Sigmoid colon (tissue), 7 donors: Measurements from ENCODE around the gene ATP6V1C2. TPM values are rescaled to one million over a fixed set of nuclear protein-coding genes. Genes with fewer than 3 reads are reported as not detected.
A peak's percentile ranks its signal among the peaks of the same experiment; 100 is the strongest.
"Not testable (repeated sequence)": the region's sequence is repeated elsewhere in the genome, so short reads cannot be mapped to it uniquely, and the experiment has no call there.

Source experiments
- DNase-seq: peaks from one replicate; pipeline ENCODE4 v3.0.0-alpha.2; 2019
- H3K27ac ChIP-seq, 4 donors: fragments of 200-600 bp; sonication (generic); one replicate each; pipeline ENCODE4 v1.5.1; 2016 to 2019; ENCODE audit warnings: mild to moderate bottlenecking in 1 of 4
- H3K27me3 ChIP-seq, 3 donors: fragments of 200-600 bp; sonication (generic); one replicate each; pipeline ENCODE4 v1.5.1; 2019; ENCODE audit warnings: mild to moderate bottlenecking in 1 of 3
- H3K36me3 ChIP-seq, 4 donors: fragments of 200-600 bp; sonication (generic); one replicate each; pipeline ENCODE4 v1.5.1; 2016 to 2019
- H3K4me1 ChIP-seq, 4 donors: fragments of 200-600 bp; sonication (generic); one replicate each; pipeline ENCODE4 v1.5.1; 2017 to 2019
- H3K4me3 ChIP-seq, 4 donors: fragments of 200-600 bp; sonication (generic); one replicate each; pipeline ENCODE4 v1.5.1; 2017 to 2019; ENCODE audit warnings: mild to moderate bottlenecking in 2 of 4, moderate library complexity in 1 of 4
- H3K9me3 ChIP-seq, 4 donors: fragments of 200-600 bp in 3 of 4; sonication (generic) in 3 of 4; one replicate each; pipeline versions ENCODE4 v1.5.1 to v1.6.1; 2013 to 2019
- EP300 ChIP-seq, 4 donors: sonication (generic); formaldehyde crosslinking; IDR thresholded peaks; one replicate each; pipeline ENCODE4 v1.6.1; 2017; ENCODE audit warnings: antibody characterized with exemption in 4 of 4
- POLR2A ChIP-seq, 2 donors: fragments of 450-650 bp; IDR thresholded peaks; one replicate each; pipeline ENCODE4 v1.6.1; 2016; ENCODE audit warnings: antibody characterized with exemption in 2 of 2, mild to moderate bottlenecking in 2 of 2, moderate library complexity in 2 of 2
- POLR2AphosphoS5 ChIP-seq, 4 donors: sonication (generic); formaldehyde crosslinking; IDR thresholded peaks; one replicate each; pipeline ENCODE4 v1.6.1; 2017; ENCODE audit warnings: antibody characterized with exemption in 4 of 4
- WGBS, 2 donors: extraction: QIAGEN DNeasy Blood & Tissue Kit; methylation state at CpG; one replicate each; pipeline ENCODE4 v1.1.7; 2013; 5-methylcytosine and 5-hydroxymethylcytosine counted together
- intact Hi-C: fragments of 100-400 bp; cut with DNase I; formaldehyde crosslinking; loops from one replicate; pipeline ENCODE4 v1.15.1; 2023
- polyA plus RNA-seq, 3 donors: library from polyadenylated mRNA; stranded (reverse); fragments of 200-250 nt; gene quantifications; one replicate each; pipeline ENCODE4 v1.2.3, GENCODE V29; 2013
- total RNA-seq, 4 donors: library from RNA; depleted of rRNA; stranded (reverse); fragments of >200 nt; gene quantifications; one replicate each; pipeline ENCODE4 v1.1.0, GENCODE V29; 2016
- TF ChIP-seq, protein P1 (sequence below), 4 experiments: fragments of 450-650 bp in 3 of 4; fragments of 200-600 bp in 1 of 4; IDR thresholded peaks; one replicate each; pipeline ENCODE4 v1.5.1; 2016 to 2019; ENCODE audit warnings: antibody characterized with exemption in 4 of 4, mild to moderate bottlenecking in 3 of 4, moderate library complexity in 2 of 4
- donor health status: healthy with polysubstance abuse.
- donor health status: Bipolar disorder and iron deficiency.
- donor health status: healthy.

ATP6V1C2 gene
- total and polyA plus RNA-seq, 7 donors, result under 0.01 to 0.93 (median 0.39) TPM; not detected in 3

GRCh38 chr2:10817413-10817812 is 96.0 kb downstream of the ATP6V1C2 start:
- DNase-seq, result peak; percentile 45

GRCh38 chr2:10818305-10818704 is 96.9 kb downstream of the ATP6V1C2 start:
- intact Hi-C loops, H3K36me3 ChIP-seq: not testable (repeated sequence)

More at GRCh38 chr2:10817413-10817812, 96.0 kb downstream of the ATP6V1C2 start:
- intact Hi-C loops, result no loop called here
- no peaks in the 10 kb centered on the region for H3K9me3 ChIP-seq
- no peaks in the 10 kb centered on the region for H3K36me3 ChIP-seq
- no peak overlapping the region for H3K4me3 ChIP-seq
- no peak overlapping the region for H3K27ac ChIP-seq
- 50 to 60% methylated on average over 5 of the region's 5 CpGs for WGBS, 2 donors
- TF ChIP-seq, protein P1, sequence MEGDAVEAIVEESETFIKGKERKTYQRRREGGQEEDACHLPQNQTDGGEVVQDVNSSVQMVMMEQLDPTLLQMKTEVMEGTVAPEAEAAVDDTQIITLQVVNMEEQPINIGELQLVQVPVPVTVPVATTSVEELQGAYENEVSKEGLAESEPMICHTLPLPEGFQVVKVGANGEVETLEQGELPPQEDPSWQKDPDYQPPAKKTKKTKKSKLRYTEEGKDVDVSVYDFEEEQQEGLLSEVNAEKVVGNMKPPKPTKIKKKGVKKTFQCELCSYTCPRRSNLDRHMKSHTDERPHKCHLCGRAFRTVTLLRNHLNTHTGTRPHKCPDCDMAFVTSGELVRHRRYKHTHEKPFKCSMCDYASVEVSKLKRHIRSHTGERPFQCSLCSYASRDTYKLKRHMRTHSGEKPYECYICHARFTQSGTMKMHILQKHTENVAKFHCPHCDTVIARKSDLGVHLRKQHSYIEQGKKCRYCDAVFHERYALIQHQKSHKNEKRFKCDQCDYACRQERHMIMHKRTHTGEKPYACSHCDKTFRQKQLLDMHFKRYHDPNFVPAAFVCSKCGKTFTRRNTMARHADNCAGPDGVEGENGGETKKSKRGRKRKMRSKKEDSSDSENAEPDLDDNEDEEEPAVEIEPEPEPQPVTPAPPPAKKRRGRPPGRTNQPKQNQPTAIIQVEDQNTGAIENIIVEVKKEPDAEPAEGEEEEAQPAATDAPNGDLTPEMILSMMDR (IDR thresholded peaks at IDR 0.05), result no peak
- TF ChIP-seq POLR2AphosphoS5 (IDR thresholded peaks at IDR 0.05) (no peak), POLR2A (IDR thresholded peaks at IDR 0.05) (no peak), EP300 (IDR thresholded peaks at IDR 0.05) (no peak)
- peaks cover 0 to 5% (median 2%) of the 10 kb centered on the region in 4 donors for H3K4me1 ChIP-seq
- H3K27me3 ChIP-seq, result no peaks in the 10 kb centered on the region

GRCh38 chr2:10818984-10819383 is 97.6 kb downstream of the ATP6V1C2 start:
- 83 to 84% methylated on average over 3 of the region's 3 CpGs for WGBS, 2 donors
- Histone ChIP-seq H3K4me3 (no peak overlapping the region), H3K36me3 (no peaks in the 10 kb centered on the region), H3K27me3 (no peaks in the 10 kb centered on the region), H3K4me1 (no peaks in the 10 kb centered on the region), H3K9me3 (no peaks in the 10 kb centered on the region), H3K27ac (no peak overlapping the region)
- TF ChIP-seq EP300 (IDR thresholded peaks at IDR 0.05) (no peak), POLR2AphosphoS5 (IDR thresholded peaks at IDR 0.05) (no peak), POLR2A (IDR thresholded peaks at IDR 0.05) (no peak)
- TF ChIP-seq, protein P1 (IDR thresholded peaks at IDR 0.05), result no peak
- peak; percentile 2 for DNase-seq
- intact Hi-C loops, result no loop called here

More at GRCh38 chr2:10818305-10818704, 96.9 kb downstream of the ATP6V1C2 start:
- not testable (repeated sequence) for H3K27me3 ChIP-seq, H3K27ac ChIP-seq, H3K4me1 ChIP-seq, H3K9me3 ChIP-seq, H3K4me3 ChIP-seq
- DNase-seq, result peak; percentile 4
- 95 to 96% methylated on average over 3 of the region's 3 CpGs for WGBS, 2 donors

DNA sequence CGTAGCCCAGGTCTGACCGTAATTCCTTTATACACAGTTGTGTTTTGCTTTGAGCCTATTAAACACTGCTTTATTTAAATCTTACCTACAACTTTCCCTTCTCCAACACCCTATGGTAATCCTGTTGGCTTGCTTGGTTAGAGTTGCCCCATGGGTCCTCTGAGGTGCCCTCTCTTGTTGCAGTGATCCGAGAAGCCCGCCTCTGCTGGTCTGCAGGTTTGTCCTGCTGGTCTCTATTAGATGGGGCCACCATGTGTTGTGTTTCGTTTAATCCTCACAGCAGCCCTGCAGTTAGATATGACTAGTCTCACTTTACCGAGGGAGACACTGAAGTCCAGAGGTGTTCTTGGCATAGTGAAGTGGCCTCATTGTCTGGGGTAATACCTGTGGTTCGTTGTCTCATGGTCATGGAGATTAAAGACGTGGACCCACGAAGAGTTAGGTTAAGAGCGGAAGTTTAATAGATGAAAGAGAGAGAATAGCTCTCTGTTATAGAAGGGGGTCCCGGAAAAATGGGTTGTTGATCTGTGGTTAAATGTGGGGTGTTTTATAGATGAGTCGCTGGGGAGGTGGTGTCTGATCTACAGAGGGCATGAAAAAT is 98.4 kb downstream of the ATP6V1C2 start:
- Histone ChIP-seq H3K27ac (no peak overlapping the region), H3K9me3 (no peaks in the 10 kb centered on the region), H3K4me3 (no peak overlapping the region), H3K4me1 (no peaks in the 10 kb centered on the region), H3K27me3 (no peaks in the 10 kb centered on the region), H3K36me3 (no peaks in the 10 kb centered on the region)
- TF ChIP-seq POLR2A (IDR thresholded peaks at IDR 0.05), result no peak
- TF ChIP-seq POLR2AphosphoS5 (IDR thresholded peaks at IDR 0.05), result no peak
- TF ChIP-seq, protein P1 (IDR thresholded peaks at IDR 0.05), result no peak
- TF ChIP-seq EP300 (IDR thresholded peaks at IDR 0.05), result no peak
- intact Hi-C loops, result no loop called here
- 92 to 94% methylated on average over 12 of the region's 12 CpGs for WGBS, 2 donors
- DNase-seq, result peak; percentile 14

- DNase-seq, result peak; percentile 64
- intact Hi-C loops, result no loop called here
- TF ChIP-seq POLR2A (IDR thresholded peaks at IDR 0.05), result no peak
- TF ChIP-seq POLR2AphosphoS5 (IDR thresholded peaks at IDR 0.05), result no peak
- TF ChIP-seq, protein P1 (IDR thresholded peaks at IDR 0.05), result no peak
- TF ChIP-seq EP300 (IDR thresholded peaks at IDR 0.05), result no peak
These were observed 99.1 kb downstream of the ATP6V1C2 start for GRCh38 chr2:10820562-10820961.

More at GRCh38 chr2:10820562-10820961, 99.1 kb downstream of the ATP6V1C2 start:
- H3K27me3 ChIP-seq, result no peaks in the 10 kb centered on the region
- no peaks in the 10 kb centered on the region for H3K9me3 ChIP-seq
- H3K4me1 ChIP-seq, result no peaks in the 10 kb centered on the region
- no peak overlapping the region for H3K4me3 ChIP-seq
- H3K27ac ChIP-seq, result no peak overlapping the region
- no peaks in the 10 kb centered on the region for H3K36me3 ChIP-seq
- WGBS, 2 donors, result 79 to 81% methylated on average over 8 of the region's 8 CpGs
